Thyroid gland (tissue), 4 donors: ENCODE data around the gene MAGEL2. TPM values are rescaled to one million over a fixed set of nuclear protein-coding genes. Genes with fewer than 3 reads are reported as not detected.
"Not testable (repeated sequence)": the region's sequence is repeated elsewhere in the genome, so short reads cannot be mapped to it uniquely, and the experiment has no call there.

ENCODE experiments used
- DNase-seq, 2 donors: peaks; one replicate each; pipeline ENCODE4 v3.0.0-alpha.2; 2019
- H3K27ac ChIP-seq, 3 donors: fragments of 200-600 bp; sonication (generic); 1 replicate in 2 of 3; 2 replicates in 1 of 3; pipeline ENCODE4 v1.5.1; 2016 to 2019; ENCODE audit warnings: mild to moderate bottlenecking in 1 of 3, moderate library complexity in 1 of 3
- H3K27me3 ChIP-seq: fragments of 200-600 bp; sonication (generic); one replicate; pipeline ENCODE4 v1.5.1; 2019
- H3K36me3 ChIP-seq, 2 donors: fragments of 200-600 bp; sonication (generic); one replicate each; pipeline ENCODE4 v1.5.1; 2016 to 2019
- H3K4me1 ChIP-seq, 2 donors: fragments of 200-600 bp; sonication (generic); one replicate each; pipeline ENCODE4 v1.5.1; 2017 to 2019
- H3K4me3 ChIP-seq, 3 donors: fragments of 200-600 bp; sonication (generic); replicated peaks in 1 of 3; 1 replicate in 2 of 3; 2 replicates in 1 of 3; pipeline ENCODE4 v1.5.1; 2016; ENCODE audit warnings: mild to moderate bottlenecking in 1 of 3
- H3K9me3 ChIP-seq: fragments of 200-600 bp; sonication (generic); one replicate; pipeline ENCODE4 v1.5.1; 2017
- POLR2A ChIP-seq, 2 donors: fragments of 450-650 bp; IDR thresholded peaks; one replicate each; pipeline ENCODE4 v1.6.1; 2017; ENCODE audit warnings: antibody characterized with exemption in 2 of 2, mild to moderate bottlenecking in 2 of 2, moderate library complexity in 1 of 2
- WGBS, 2 donors: methylation state at CpG; one replicate each; pipeline ENCODE4 v1.1.5; 2017; 5-methylcytosine and 5-hydroxymethylcytosine counted together
- intact Hi-C: fragments of 100-400 bp; cut with DNase I; formaldehyde crosslinking; loops from one replicate; pipeline ENCODE4 v1.15.1; 2023
- total RNA-seq, 4 donors: library from RNA; depleted of rRNA; stranded (reverse); fragments of >200 nt; gene quantifications; one replicate each; pipeline ENCODE4 v1.2.3, GENCODE V29; 2016
- TF ChIP-seq, protein P1 (sequence below), 6 experiments: fragments of 200-600 bp in 3 of 6; fragments of 450-650 bp in 3 of 6; sonication (generic) in 3 of 6; IDR thresholded peaks; one replicate each; pipeline ENCODE4 v1.5.1; 2016 to 2019; ENCODE audit warnings: antibody characterized with exemption in 6 of 6, mild to moderate bottlenecking in 2 of 6, inconsistent platforms in 1 of 6, moderate library complexity in 1 of 6

Gene MAGEL2
- total RNA-seq, 4 donors from 2014 or later, result 0.13 to 1.8 (median 0.96) TPM

DNA sequence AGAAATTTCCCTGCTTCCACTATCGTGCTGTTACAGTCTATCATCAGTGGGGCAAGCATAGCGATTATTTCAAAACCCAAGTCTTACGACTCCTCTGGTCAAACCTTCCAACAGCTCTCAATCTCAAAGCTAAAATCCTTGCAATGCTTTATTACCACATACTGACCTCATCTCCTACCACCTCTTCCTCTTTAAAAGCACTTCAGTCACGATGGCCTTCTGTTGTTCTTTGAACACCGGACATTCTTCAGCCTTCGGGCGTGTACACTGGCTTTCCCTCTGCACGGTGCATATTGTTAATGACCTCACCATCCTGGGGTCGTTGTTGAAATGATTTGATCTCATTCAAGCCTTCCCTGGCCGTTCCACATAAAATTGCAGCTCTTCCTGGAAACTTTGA is 31.1 kb downstream of the MAGEL2 start:
- WGBS, 2 donors, result 50 to 53% methylated on average over 10 of the region's 10 CpGs
- TF ChIP-seq, protein P1, sequence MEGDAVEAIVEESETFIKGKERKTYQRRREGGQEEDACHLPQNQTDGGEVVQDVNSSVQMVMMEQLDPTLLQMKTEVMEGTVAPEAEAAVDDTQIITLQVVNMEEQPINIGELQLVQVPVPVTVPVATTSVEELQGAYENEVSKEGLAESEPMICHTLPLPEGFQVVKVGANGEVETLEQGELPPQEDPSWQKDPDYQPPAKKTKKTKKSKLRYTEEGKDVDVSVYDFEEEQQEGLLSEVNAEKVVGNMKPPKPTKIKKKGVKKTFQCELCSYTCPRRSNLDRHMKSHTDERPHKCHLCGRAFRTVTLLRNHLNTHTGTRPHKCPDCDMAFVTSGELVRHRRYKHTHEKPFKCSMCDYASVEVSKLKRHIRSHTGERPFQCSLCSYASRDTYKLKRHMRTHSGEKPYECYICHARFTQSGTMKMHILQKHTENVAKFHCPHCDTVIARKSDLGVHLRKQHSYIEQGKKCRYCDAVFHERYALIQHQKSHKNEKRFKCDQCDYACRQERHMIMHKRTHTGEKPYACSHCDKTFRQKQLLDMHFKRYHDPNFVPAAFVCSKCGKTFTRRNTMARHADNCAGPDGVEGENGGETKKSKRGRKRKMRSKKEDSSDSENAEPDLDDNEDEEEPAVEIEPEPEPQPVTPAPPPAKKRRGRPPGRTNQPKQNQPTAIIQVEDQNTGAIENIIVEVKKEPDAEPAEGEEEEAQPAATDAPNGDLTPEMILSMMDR (IDR thresholded peaks at IDR 0.05), result no peak
- no peak for TF ChIP-seq POLR2A (IDR thresholded peaks at IDR 0.05)
- intact Hi-C loops, result no loop called here
- Histone ChIP-seq H3K9me3 (no peaks in the 10 kb centered on the region), H3K27ac (no peak overlapping the region), H3K27me3 (no peaks in the 10 kb centered on the region), H3K36me3 (no peaks in the 10 kb centered on the region), H3K4me1 (no peaks in the 10 kb centered on the region), H3K4me3 (no peak overlapping the region)
- DNase-seq, result no peak

DNA sequence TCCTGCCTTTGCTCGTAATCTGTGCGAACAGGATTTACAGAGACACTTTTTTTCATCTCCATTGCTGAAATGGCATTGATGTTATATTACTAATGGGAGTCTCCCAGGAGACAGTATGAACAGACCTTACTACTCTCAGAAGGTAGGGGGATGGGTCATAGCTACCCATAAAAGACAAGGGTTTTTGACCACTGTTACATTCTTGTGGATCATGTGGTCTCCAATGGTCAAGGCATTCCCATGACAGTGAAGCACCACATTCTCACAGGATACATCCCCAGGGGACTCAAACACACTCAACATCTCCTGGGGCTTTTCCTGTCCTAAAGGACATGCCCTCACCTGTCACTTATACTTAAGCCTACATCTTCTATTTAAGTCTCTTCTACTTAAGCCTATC is 41.4 kb downstream of the MAGEL2 start:
- Histone ChIP-seq H3K36me3 (no peaks in the 10 kb centered on the region), H3K4me3 (no peak overlapping the region), H3K27ac (no peak overlapping the region), H3K27me3 (no peaks in the 10 kb centered on the region), H3K9me3 (no peaks in the 10 kb centered on the region), H3K4me1 (no peaks in the 10 kb centered on the region)
- DNase-seq, result no peak
- intact Hi-C loops, result no loop called here
- 98% methylated on average over 2 of the region's 2 CpGs for WGBS, 2 donors
- TF ChIP-seq, protein P1 (IDR thresholded peaks at IDR 0.05), result no peak

DNA sequence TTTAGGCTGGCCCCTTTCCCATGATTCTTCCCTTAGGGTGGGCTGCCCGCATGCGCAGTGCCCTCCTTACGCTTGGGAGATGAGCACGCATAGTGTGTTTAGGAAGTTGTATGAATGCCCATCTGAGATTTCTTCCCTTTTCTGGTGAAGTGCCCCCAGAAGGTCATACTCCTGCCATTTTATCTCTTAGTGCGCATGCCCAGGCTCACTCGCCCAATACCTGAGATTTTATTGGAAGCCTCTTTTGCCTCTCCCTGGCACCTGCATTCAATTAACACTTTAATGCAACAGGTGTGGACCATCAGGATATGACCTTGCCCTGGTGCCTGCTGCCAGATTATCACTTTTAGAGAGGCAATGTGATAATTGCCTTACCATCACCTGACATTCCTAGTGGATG is 45.5 kb downstream of the MAGEL2 start:
- intact Hi-C loops, result no loop called here
- H3K27ac ChIP-seq, result no peak overlapping the region
- DNase-seq, result no peak
- no peaks in the 10 kb centered on the region for H3K4me1 ChIP-seq
- H3K27me3 ChIP-seq, result no peaks in the 10 kb centered on the region
- no peaks in the 10 kb centered on the region for H3K36me3 ChIP-seq
- H3K4me3 ChIP-seq, result no peak overlapping the region
- no peaks in the 10 kb centered on the region for H3K9me3 ChIP-seq
- TF ChIP-seq POLR2A (IDR thresholded peaks at IDR 0.05), result no peak
- TF ChIP-seq, protein P1 (IDR thresholded peaks at IDR 0.05), result no peak
- 96% methylated on average over 6 of the region's 6 CpGs for WGBS, 2 donors

DNA sequence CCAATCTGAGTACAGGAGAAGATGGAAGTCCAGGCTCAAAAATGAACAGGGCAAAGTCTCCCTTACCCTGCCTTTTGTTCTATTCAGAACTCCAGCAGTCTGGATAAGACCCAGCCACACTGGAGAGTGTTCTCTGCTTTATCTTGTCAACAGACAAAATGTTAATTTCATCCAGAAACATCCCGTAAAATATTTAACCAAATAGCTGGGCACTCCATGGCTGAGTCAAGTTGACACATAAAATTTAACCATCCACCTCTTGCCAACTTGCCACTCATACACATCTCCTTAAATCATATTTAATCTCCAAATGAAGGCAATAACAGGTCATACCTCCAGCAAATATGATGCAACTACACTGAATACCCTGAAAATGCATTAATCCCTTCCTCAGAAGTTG is 48.6 kb downstream of the MAGEL2 start:
- no peaks in the 10 kb centered on the region for H3K4me1 ChIP-seq
- DNase-seq, result no peak
- H3K4me3 ChIP-seq, result no peak overlapping the region
- TF ChIP-seq, protein P1 (IDR thresholded peaks at IDR 0.05), result no peak
- TF ChIP-seq POLR2A (IDR thresholded peaks at IDR 0.05), result no peak
- 93% methylated on average over 1 of the region's 1 CpG for WGBS, 2 donors
- intact Hi-C loops, result no loop called here
- H3K9me3 ChIP-seq, result no peaks in the 10 kb centered on the region
- no peaks in the 10 kb centered on the region for H3K36me3 ChIP-seq
- no peaks in the 10 kb centered on the region for H3K27me3 ChIP-seq
- H3K27ac ChIP-seq, result no peak overlapping the region

DNA sequence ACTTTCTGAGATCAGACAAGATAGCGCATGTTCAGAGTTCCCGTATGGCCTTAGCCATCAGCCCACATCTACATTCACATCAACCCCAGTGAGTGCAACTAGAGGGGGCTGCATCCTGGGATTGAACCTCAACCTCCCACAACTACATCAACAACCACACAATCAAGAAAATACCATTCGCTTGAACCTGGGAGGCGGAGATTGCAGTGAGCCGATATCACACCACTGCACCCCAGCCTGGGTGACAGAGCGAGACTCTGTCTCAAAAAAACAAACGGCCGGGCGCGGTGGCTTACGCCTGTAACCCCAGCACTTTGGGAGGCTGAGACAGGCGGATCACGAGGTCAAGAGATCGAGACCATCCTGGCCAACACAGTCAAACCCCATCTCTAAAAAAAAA is 50.4 kb downstream of the MAGEL2 start:
- DNase-seq, H3K9me3 ChIP-seq, H3K4me3 ChIP-seq, intact Hi-C loops, H3K27me3 ChIP-seq, H3K36me3 ChIP-seq, H3K27ac ChIP-seq, H3K4me1 ChIP-seq: not testable (repeated sequence)
- 89% methylated on average over 13 to 14 of the region's 14 CpGs for WGBS, 2 donors

DNA sequence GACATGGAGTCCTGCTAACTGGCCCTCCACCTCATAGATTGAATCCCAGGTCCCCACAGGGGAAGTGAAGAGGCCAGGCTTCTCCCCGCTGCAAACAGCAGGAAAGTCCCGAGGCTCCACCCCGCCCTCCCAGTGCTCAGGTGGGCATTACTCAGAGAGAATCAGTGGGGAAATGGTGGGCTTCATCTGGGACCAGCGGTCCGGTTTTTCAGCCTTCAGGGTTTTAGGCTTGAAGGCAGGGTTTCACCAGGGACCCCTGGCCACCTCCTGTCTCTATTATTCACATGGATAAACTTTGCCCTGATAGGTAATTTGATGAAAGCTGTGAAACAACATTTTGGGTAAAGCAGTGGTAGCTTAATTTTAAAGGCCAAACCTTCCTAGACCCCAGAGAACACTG is 50.9 kb downstream of the MAGEL2 start:
- Histone ChIP-seq H3K27ac (no peak overlapping the region), H3K36me3 (no peaks in the 10 kb centered on the region), H3K9me3 (no peaks in the 10 kb centered on the region), H3K4me3 (no peak overlapping the region), H3K4me1 (no peaks in the 10 kb centered on the region), H3K27me3 (no peaks in the 10 kb centered on the region)
- intact Hi-C loops, result no loop called here
- WGBS, 2 donors, result 59 to 66% methylated on average over 3 to 5 of the region's 5 CpGs
- TF ChIP-seq, protein P1 (IDR thresholded peaks at IDR 0.05), result no peak
- TF ChIP-seq POLR2A (IDR thresholded peaks at IDR 0.05), result no peak
- no peak for DNase-seq
